IMR-90 (cell line): ENCODE data around the gene CACNA1D. TPM values are rescaled to one million over a fixed set of nuclear protein-coding genes. Genes with fewer than 3 reads are reported as not detected.

Source experiments
- ATAC-seq: fragments of 200-7000 bp; cut with Tn5 transposase; 2 replicates; pipeline ENCODE4 v1.9.1; 2020; ENCODE audit warnings: low read depth, mild to moderate bottlenecking, moderate library complexity
- BruUV-seq: library from RNA; stranded (reverse); fragments of 400-500 nt; replicated peaks from 2 replicates; lab custom pipeline; 2021; lab: Mats Ljungman, UMichigan
- CTCF ChIA-PET: fragments of 300-600 bp; formaldehyde crosslinking; extraction: SDS; loops from one replicate; lab custom pipeline; 2021; ENCODE audit warnings: antibody characterized with exemption; lab: Yijun Ruan, JAX
- POLR2A ChIA-PET: fragments of 300-600 bp; sonication (Branson Sonifier 250); formaldehyde crosslinking; loops from one replicate; lab custom pipeline; 2022; ENCODE audit warnings: antibody characterized with exemption; ENCODE audit not compliant: unreplicated experiment; lab: Charles Lee
- DNase-seq: peaks from one replicate; pipeline ENCODE4 v3.0.0; 2013
- H2AFZ ChIP-seq: replicated peaks from 2 replicates; pipeline ENCODE3; 2013; ENCODE audit warnings: low read length, mild to moderate bottlenecking; ENCODE audit not compliant: poor library complexity
- H2AK5ac ChIP-seq: 2 replicates; pipeline ENCODE4 v1.6.1; 2013; ENCODE audit warnings: low read depth, low read length, inconsistent platforms
- H2AK9ac ChIP-seq: replicated peaks from 2 replicates; pipeline ENCODE3; 2013; ENCODE audit warnings: mild to moderate bottlenecking, low read depth, low read length, moderate library complexity; ENCODE audit not compliant: poor library complexity
- H2BK120ac ChIP-seq: 2 replicates; pipeline ENCODE4 v1.6.1; 2013; ENCODE audit warnings: low read depth, low read length, inconsistent platforms
- H2BK15ac ChIP-seq: 3 replicates; pipeline ENCODE4 v1.6.1; 2013; ENCODE audit warnings: low read depth, low read length, inconsistent platforms
- H2BK20ac ChIP-seq: 2 replicates; pipeline ENCODE4 v1.6.1; 2013; ENCODE audit warnings: low read depth, mild to moderate bottlenecking, inconsistent platforms, low read length, moderate library complexity
- H2BK5ac ChIP-seq: 2 replicates; pipeline ENCODE4 v1.6.1; 2013; ENCODE audit warnings: mild to moderate bottlenecking, low read depth, low read length, inconsistent platforms; ENCODE audit not compliant: poor library complexity, severe bottlenecking
- H3K14ac ChIP-seq: replicated peaks from 2 replicates; pipeline ENCODE4 v1.6.1; 2013; ENCODE audit warnings: low read depth, low read length, inconsistent platforms
- H3K18ac ChIP-seq: 2 replicates; pipeline ENCODE4 v1.6.1; 2013; ENCODE audit warnings: low read depth, low read length, control low read depth
- H3K23ac ChIP-seq: 2 replicates; pipeline ENCODE4 v1.6.1; 2013; ENCODE audit warnings: low read depth, low read length, inconsistent platforms
- H3K27ac ChIP-seq: 2 replicates; pipeline ENCODE4 v1.5.1; 2013; ENCODE audit warnings: mild to moderate bottlenecking, control low read depth, low read length; ENCODE audit not compliant: insufficient read depth
- H3K27me3 ChIP-seq: 2 replicates; pipeline ENCODE4 v1.6.1; 2013; ENCODE audit warnings: low read length; ENCODE audit not compliant: control insufficient read depth, insufficient read depth
- H3K36me3 ChIP-seq: 2 replicates; pipeline ENCODE4 v1.6.1; 2013; ENCODE audit warnings: low read length, mixed read lengths; ENCODE audit not compliant: control insufficient read depth, insufficient read depth
- H3K4ac ChIP-seq: 2 replicates; pipeline ENCODE4 v1.6.1; 2013; ENCODE audit warnings: low read depth, low read length, inconsistent platforms
- H3K4me1 ChIP-seq: 2 replicates; pipeline ENCODE4 v1.6.1; 2013; ENCODE audit warnings: low read length, mixed read lengths; ENCODE audit not compliant: control insufficient read depth, insufficient read depth
- H3K4me2 ChIP-seq: 2 replicates; pipeline ENCODE4 v1.6.1; 2013; ENCODE audit warnings: low read depth, mild to moderate bottlenecking, control low read depth, low read length, moderate library complexity
- H3K4me3 ChIP-seq: 2 replicates; pipeline ENCODE4 v1.5.1; 2013; ENCODE audit warnings: low read depth, mild to moderate bottlenecking, control low read depth, low read length, moderate library complexity; ENCODE audit not compliant: insufficient read depth
- H3K56ac ChIP-seq: 2 replicates; pipeline ENCODE4 v1.6.1; 2013; ENCODE audit warnings: low read length, inconsistent platforms; ENCODE audit not compliant: insufficient read depth; ENCODE audit errors: extremely low read depth
- H3K79me1 ChIP-seq, 2 experiments: 2 replicates each; pipeline ENCODE4 v1.6.1; 2013; ENCODE audit warnings: low read length in 2 of 2, inconsistent platforms in 1 of 2, low read depth in 1 of 2
- H3K9ac ChIP-seq: 2 replicates; pipeline ENCODE4 v1.6.1; 2013; ENCODE audit warnings: low read depth, low read length, control low read depth
- H3K9me1 ChIP-seq: 2 replicates; pipeline ENCODE4 v1.6.1; 2013; ENCODE audit warnings: low read length, inconsistent platforms; ENCODE audit not compliant: insufficient read depth
- H3K9me3 ChIP-seq: 2 replicates; pipeline ENCODE4 v1.6.1; 2013; ENCODE audit warnings: low read length; ENCODE audit not compliant: control insufficient read depth, insufficient read depth
- H4K20me1 ChIP-seq: 2 replicates; pipeline ENCODE4 v1.6.1; 2013; ENCODE audit warnings: low read length, inconsistent platforms; ENCODE audit not compliant: insufficient read depth
- H4K5ac ChIP-seq: 2 replicates; pipeline ENCODE4 v1.6.1; 2013; ENCODE audit warnings: mild to moderate bottlenecking, low read depth, low read length, control low read depth
- H4K8ac ChIP-seq, 2 experiments: 2 replicates each; pipeline ENCODE4 v1.6.1; 2013; ENCODE audit warnings: low read depth in 2 of 2, low read length in 2 of 2, control low read depth in 1 of 2, inconsistent platforms in 1 of 2
- H4K91ac ChIP-seq: 2 replicates; pipeline ENCODE4 v1.6.1; 2013; ENCODE audit warnings: low read depth, low read length, inconsistent platforms; ENCODE audit not compliant: insufficient read depth
- BHLHE40 ChIP-seq: fragments of 150-350 bp; IDR thresholded peaks from 2 replicates; pipeline ENCODE4 v1.6.1; 2016; ENCODE audit warnings: mild to moderate bottlenecking, low read depth, low read length
- CEBPB ChIP-seq: IDR thresholded peaks from 2 replicates; pipeline ENCODE4 v1.6.1; 2012; ENCODE audit warnings: low read depth, low read length, improper control_type of control experiment
- CHD1 ChIP-seq: IDR thresholded peaks from 2 replicates; pipeline ENCODE4 v1.6.1; 2012; ENCODE audit warnings: low read depth, low read length, improper control_type of control experiment
- CTCF ChIP-seq: conservative IDR thresholded peaks from 2 replicates; pipeline ENCODE4 v1.5.1; 2012; ENCODE audit warnings: mild to moderate bottlenecking, low read depth, low read length, improper control_type of control experiment
- ELK1 ChIP-seq: fragments of 150-350 bp; IDR thresholded peaks from 2 replicates; pipeline ENCODE4 v1.6.1; 2016; ENCODE audit warnings: low read depth, mild to moderate bottlenecking, low read length, moderate library complexity, borderline replicate concordance
- FOS ChIP-seq: fragments of 150-350 bp; IDR thresholded peaks from 2 replicates; pipeline ENCODE4 v1.6.1; 2016; ENCODE audit warnings: low read depth, low read length
- MAFK ChIP-seq: IDR thresholded peaks from 2 replicates; pipeline ENCODE4 v1.6.1; 2012; ENCODE audit warnings: low read depth, low read length, improper control_type of control experiment
- MAZ ChIP-seq: IDR thresholded peaks from 2 replicates; pipeline ENCODE4 v1.6.1; 2012; ENCODE audit warnings: low read depth, mild to moderate bottlenecking, low read length, improper control_type of control experiment, moderate library complexity, borderline replicate concordance
- MXI1 ChIP-seq: IDR thresholded peaks from 2 replicates; pipeline ENCODE4 v1.6.1; 2012; ENCODE audit warnings: low read depth, mild to moderate bottlenecking, low read length, moderate library complexity, borderline replicate concordance
- NFE2L2 ChIP-seq: fragments of 150-350 bp; IDR thresholded peaks from 2 replicates; pipeline ENCODE4 v1.6.1; 2016; ENCODE audit warnings: low read depth, mild to moderate bottlenecking, low read length
- POLR2A ChIP-seq: IDR thresholded peaks from 2 replicates; pipeline ENCODE4 v1.6.1; 2012; ENCODE audit warnings: mild to moderate bottlenecking, low read depth, low read length
- RAD21 ChIP-seq: IDR thresholded peaks from 2 replicates; pipeline ENCODE4 v1.6.1; 2012; ENCODE audit warnings: low read length, improper control_type of control experiment
- RCOR1 ChIP-seq: IDR thresholded peaks from 2 replicates; pipeline ENCODE4 v1.6.1; 2012; ENCODE audit warnings: mild to moderate bottlenecking, low read length, improper control_type of control experiment; ENCODE audit not compliant: insufficient replicate concordance
- RFX5 ChIP-seq: IDR thresholded peaks from 2 replicates; pipeline ENCODE4 v1.8.0; 2012; ENCODE audit warnings: low read depth, mild to moderate bottlenecking, low read length, moderate library complexity
- SMC3 ChIP-seq: fragments of 150-350 bp; IDR thresholded peaks from 2 replicates; pipeline ENCODE4 v1.6.1; 2016; ENCODE audit warnings: low read depth, mild to moderate bottlenecking, antibody characterized with exemption, low read length, moderate library complexity
- USF2 ChIP-seq: fragments of 150-350 bp; IDR thresholded peaks from 2 replicates; pipeline ENCODE4 v1.6.1; 2017; ENCODE audit warnings: mild to moderate bottlenecking, antibody characterized with exemption, low read length, low read depth
- WGBS, 2 experiments: methylation state at CpG; one replicate each; pipeline versions ENCODE4 v1.1.5 to v1.1.7; 2013; ENCODE audit warnings: missing lambda C conversion rate in 2 of 2; ENCODE audit not compliant: insufficient read length in 1 of 2; ENCODE audit errors: extremely low coverage in 2 of 2; 5-methylcytosine and 5-hydroxymethylcytosine counted together
- dilution Hi-C: fragments of 300-500 bp; cut with HindIII; formaldehyde crosslinking; loops from one replicate; pipeline ENCODE4 v1.14.3; 2018; ENCODE audit warnings: low sequenced_read_pairs; ENCODE audit not compliant: unreplicated experiment
- in situ Hi-C: fragments of 300-500 bp; cut with MboI; formaldehyde crosslinking; loops from 3 replicates; pipeline ENCODE4 v1.14.3; 2019; ENCODE audit warnings: low sequenced_read_pairs, inconsistent platforms, mixed read lengths
- intact Hi-C: fragments of 100-400 bp; cut with micrococcal nuclease; formaldehyde crosslinking; loops from 2 replicates; pipeline ENCODE4 v1.10.0; 2022
- polyA plus RNA-seq, 3 experiments: library from polyadenylated mRNA; depleted of rRNA; stranded (reverse); fragments of >200 nt; gene quantifications; 2 replicates each; pipeline ENCODE4 v1.2.3, GENCODE V29; 2012; ENCODE audit warnings: low replicate concordance in 1 of 3
- total RNA-seq: library from RNA; depleted of rRNA; stranded (reverse); fragments of >200 nt; gene quantifications from 2 replicates; pipeline ENCODE4 v1.2.3, GENCODE V29; 2012

The CACNA1D gene
- total and polyA plus RNA-seq, 2 of the 4 experiments (the other 2 are of a cell fraction), result 0.07 TPM; not detected in 1

DNA sequence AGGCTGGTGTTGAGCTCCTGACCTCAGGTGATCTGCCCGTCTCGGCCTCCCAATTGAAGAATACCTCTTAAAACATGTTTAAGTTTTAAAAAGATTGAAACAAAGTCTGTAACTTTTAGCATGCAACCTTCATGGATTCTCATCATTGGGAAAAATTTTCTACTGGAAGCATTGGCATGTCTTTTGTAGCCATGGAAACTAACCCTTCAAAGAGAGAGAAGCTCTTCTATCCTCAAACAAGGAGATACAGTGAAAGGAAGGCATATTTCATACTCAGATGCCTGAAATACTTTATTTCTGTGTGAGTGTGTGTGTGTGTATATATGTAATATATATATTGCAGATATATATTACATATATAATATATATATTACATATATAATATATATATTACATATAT, 196.9 kb downstream of the CACNA1D start:
- Histone ChIP-seq H2BK5ac (no peak overlapping the region), H3K4me3 (no peak overlapping the region), H3K9ac (no peak overlapping the region), H4K5ac (no peak overlapping the region), H3K4me2 (no peak overlapping the region), H2BK15ac (no peak overlapping the region), H4K8ac (no peak overlapping the region), H3K4me1 (no peaks in the 10 kb centered on the region), H3K56ac (no peak overlapping the region), H3K9me1 (no peaks in the 10 kb centered on the region), H2AK9ac (no peak overlapping the region), H3K18ac (no peak overlapping the region), H2BK20ac (no peak overlapping the region), H3K14ac (no peak overlapping the region), H3K36me3 (no peaks in the 10 kb centered on the region), H3K79me1 (no peaks in the 10 kb centered on the region), H3K4ac (no peak overlapping the region), H3K9me3 (no peaks in the 10 kb centered on the region), H2BK120ac (no peak overlapping the region), H2AFZ (no peak overlapping the region), H3K27ac (no peak overlapping the region), H4K91ac (no peak overlapping the region), H2AK5ac (no peak overlapping the region), H3K23ac (no peak overlapping the region), H4K20me1 (no peaks in the 10 kb centered on the region), H3K27me3 (peaks cover 4% of the 10 kb centered on the region; the same call in 1 of the 2 replicates)
- DNase-seq (no peak), ATAC-seq (no peak)
- CTCF ChIA-PET, result interaction anchor here (0.5 to 0.7 kb wide), 2 partner anchors 239 to 357 kb away, joined by 4 read pairs; no protein-coding TSS in a partner anchor
- dilution Hi-C loops (no loop called here), intact Hi-C loops (no loop called here), in situ Hi-C loops (no loop called here)
- TF ChIP-seq CHD1 (no peak), CTCF (no peak), MAFK (no peak), ELK1 (no peak), RCOR1 (no peak), RFX5 (no peak), POLR2A (no peak), SMC3 (no peak), RAD21 (no peak), MXI1 (no peak), FOS (no peak), MAZ (no peak), CEBPB (no peak), BHLHE40 (no peak), NFE2L2 (no peak), USF2 (no peak)
- POLR2A ChIA-PET, result no interaction called here
- BruUV-seq, result no TSS peak
- no CpG with 5 or more reads among the region's 2 CpGs for WGBS, 2 experiments
